ENCODE data around the gene EAF2.

Gene EAF2

GRCh38 chr3:121913305-121913990 is 78.4 kb downstream of the EAF2 start:
- FAIRE-seq, result no peak
- no peak for TF ChIP-seq POLR2A (IDR thresholded peaks at IDR 0.05; ENCODE audit: low read depth, low read length)
- no peak for TF ChIP-seq POLR2AphosphoS5 (IDR thresholded peaks at IDR 0.05; ENCODE audit: low read depth, low read length)
- TF ChIP-seq TAF1 (IDR thresholded peaks at IDR 0.05; ENCODE audit: borderline replicate concordance, low read depth, low read length), result no peak
- DNase-seq (ENCODE audit: insufficient read length), result no peak

GRCh38 chr3:121914081-121914998 is 79.3 kb downstream of the EAF2 start:
- DNase-seq (ENCODE audit: insufficient read length) (no peak), FAIRE-seq (no peak)
- TF ChIP-seq TAF1 (IDR thresholded peaks at IDR 0.05; ENCODE audit: borderline replicate concordance, low read depth, low read length) (no peak), POLR2A (IDR thresholded peaks at IDR 0.05; ENCODE audit: low read depth, low read length) (no peak), POLR2AphosphoS5 (IDR thresholded peaks at IDR 0.05; ENCODE audit: low read depth, low read length) (no peak)

- FAIRE-seq (no peak), DNase-seq (ENCODE audit: insufficient read length) (no peak)
- TF ChIP-seq POLR2AphosphoS5 (IDR thresholded peaks at IDR 0.05; ENCODE audit: low read depth, low read length) (no peak), POLR2A (IDR thresholded peaks at IDR 0.05; ENCODE audit: low read depth, low read length) (no peak), TAF1 (IDR thresholded peaks at IDR 0.05; ENCODE audit: borderline replicate concordance, low read depth, low read length) (no peak)
These were observed 81.2 kb downstream of the EAF2 start for GRCh38 chr3:121916189-121916588.

DNA sequence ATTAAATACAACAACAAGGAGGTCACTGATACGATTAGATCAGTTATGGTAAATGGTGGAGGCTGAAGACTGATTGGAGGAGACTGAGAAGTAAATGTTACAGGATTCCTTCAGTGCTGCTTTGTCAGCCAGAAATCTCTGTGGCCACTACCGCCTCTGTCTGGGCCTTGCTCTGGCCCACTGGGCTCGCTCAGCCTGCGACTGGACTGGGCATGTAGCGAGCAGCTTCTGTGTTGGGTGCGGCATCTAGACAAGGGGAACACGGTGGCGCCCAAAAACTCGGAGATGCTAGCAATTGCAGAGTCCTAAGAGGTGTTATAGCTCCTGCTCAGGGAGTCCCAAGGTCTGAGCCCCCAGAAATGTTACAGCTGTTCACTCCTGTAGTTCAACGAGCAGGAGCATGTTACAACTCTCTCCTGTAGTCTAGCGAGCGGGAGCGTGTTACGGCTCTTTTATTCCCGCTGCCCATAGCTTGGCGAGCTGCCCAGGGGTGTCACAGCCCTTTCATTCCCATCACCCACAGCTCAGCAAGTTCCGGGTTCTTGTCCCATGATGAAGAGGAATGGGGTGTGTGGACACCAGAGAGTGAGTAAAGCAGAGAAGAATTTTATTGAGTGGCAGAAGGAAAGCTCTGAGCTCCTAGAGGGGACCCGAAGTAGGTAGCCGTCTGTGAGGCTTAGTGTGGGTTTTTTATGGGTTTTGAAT is 83.9 kb downstream of the EAF2 start:
- FAIRE-seq (no peak), DNase-seq (ENCODE audit: insufficient read length) (no peak)
- TF ChIP-seq POLR2A (IDR thresholded peaks at IDR 0.05; ENCODE audit: low read depth, low read length) (no peak), POLR2AphosphoS5 (IDR thresholded peaks at IDR 0.05; ENCODE audit: low read depth, low read length) (no peak), TAF1 (IDR thresholded peaks at IDR 0.05; ENCODE audit: borderline replicate concordance, low read depth, low read length) (no peak)

GRCh38 chr3:121924734-121925133 is 89.7 kb downstream of the EAF2 start:
- TF ChIP-seq POLR2A (IDR thresholded peaks at IDR 0.05; ENCODE audit: low read depth, low read length), result no peak
- DNase-seq (ENCODE audit: insufficient read length), result no peak
- peak; percentile 21 for FAIRE-seq

- no peak for TF ChIP-seq POLR2AphosphoS5 (IDR thresholded peaks at IDR 0.05; ENCODE audit: low read depth, low read length)
- TF ChIP-seq POLR2A (IDR thresholded peaks at IDR 0.05; ENCODE audit: low read depth, low read length), result no peak
- TF ChIP-seq TAF1 (IDR thresholded peaks at IDR 0.05; ENCODE audit: borderline replicate concordance, low read depth, low read length), result no peak
- no peak for DNase-seq (ENCODE audit: insufficient read length)
- no peak for FAIRE-seq
These were observed 91.4 kb downstream of the EAF2 start for GRCh38 chr3:121926380-121926779.
